ENCODE measurements around the gene OR6C6.
"Not testable (repeated sequence)": the region's sequence is repeated elsewhere in the genome, so short reads cannot be mapped to it uniquely, and the experiment has no call there.

OR6C6 gene

GRCh38 chr12:55296469-55296868, at the start of gene OR6C6:
OR6C6 (minus strand) TSS chr12:55296569; CDS start chr12:55295232, 1,337 bp downstream.
- DNase-seq (ENCODE audit: low spot score): no peak

- no peak for DNase-seq (ENCODE audit: low spot score)
Measured at GRCh38 chr12:55336002-55336401, 39.6 kb upstream of the OR6C6 start.

GRCh38 chr12:55330446-55330845, 34.1 kb upstream of the OR6C6 start, which contains the start of gene OR6C3:
OR6C3 (plus strand) TSS chr12:55330746; CDS start chr12:55331701, 955 bp downstream.
- DNase-seq (ENCODE audit: low spot score): no peak

- DNase-seq (ENCODE audit: low spot score): not testable (repeated sequence)
Measured at GRCh38 chr12:55325801-55326200, 29.4 kb upstream of the OR6C6 start.

GRCh38 chr12:55320201-55320600, 23.8 kb upstream of the OR6C6 start:
- no peak for DNase-seq (ENCODE audit: low spot score)

- no peak for DNase-seq (ENCODE audit: low spot score)
Measured at GRCh38 chr12:55314043-55314442, 17.7 kb upstream of the OR6C6 start, which contains the start of gene OR6C1. OR6C1 (plus strand) TSS chr12:55314343; CDS start chr12:55320600, 6,257 bp downstream.

GRCh38 chr12:55289999-55290398, 6.4 kb downstream of the OR6C6 start:
- DNase-seq (ENCODE audit: low spot score): no peak

GRCh38 chr12:55280991-55281390, 15.4 kb downstream of the OR6C6 start:
- no peak for DNase-seq (ENCODE audit: low spot score)

- DNase-seq (ENCODE audit: low spot score): no peak
Measured at GRCh38 chr12:55258303-55258702, 38.1 kb downstream of the OR6C6 start.

GRCh38 chr12:55256831-55257230, 39.5 kb downstream of the OR6C6 start:
- no peak for DNase-seq (ENCODE audit: low spot score)

GRCh38 chr12:55253281-55253680, 43.1 kb downstream of the OR6C6 start:
- no peak for DNase-seq (ENCODE audit: low spot score)

GRCh38 chr12:55250944-55251343, 45.4 kb downstream of the OR6C6 start:
- no peak for DNase-seq (ENCODE audit: low spot score)

- no peak for DNase-seq (ENCODE audit: low spot score)
Measured at GRCh38 chr12:55246159-55246558, 50.2 kb downstream of the OR6C6 start.

- DNase-seq (ENCODE audit: low spot score): no peak
Measured at GRCh38 chr12:55244309-55244708, 52.1 kb downstream of the OR6C6 start, which contains the start of gene OR6C74. OR6C74 (plus strand) TSS chr12:55244609; CDS start chr12:55247288, 2,679 bp downstream.
